ENCODE measurements around the gene FMN1.

Gene FMN1

GRCh38 chr15:33051528-33051927 lies 143.0 kb downstream of the FMN1 start:
- Histone ChIP-seq H3K23ac (ENCODE audit: low read length) (no peak overlapping the region), H2AK5ac (ENCODE audit: low read length) (no peak overlapping the region), H3K4me3 (ENCODE audit: low read depth, low read length) (no peak overlapping the region), H3K9me3 (ENCODE audit: insufficient read depth, low read depth, low read length) (peaks cover 7% of the 10 kb centered on the region), H4K91ac (ENCODE audit: low read depth, low read length) (no peak overlapping the region), H3K36me3 (ENCODE audit: control insufficient read depth in 1 of 2, insufficient read depth in 2 of 2, low read length in 2 of 2) (peaks cover 0 to 1% of the 10 kb centered on the region in 2 experiments), H3K79me2 (ENCODE audit: control insufficient read depth, insufficient read depth, low read length, poor library complexity) (no peaks in the 10 kb centered on the region), H3K18ac (ENCODE audit: low read length) (no peak overlapping the region), H3K4me1 (ENCODE audit: control insufficient read depth in 1 of 2, insufficient read depth in 2 of 2, low read length in 2 of 2) (no peaks in the 10 kb centered on the region), H3K9ac (ENCODE audit: low read length) (no peak overlapping the region), H2BK12ac (ENCODE audit: low read length) (no peak overlapping the region), H3K4me2 (ENCODE audit: low read length) (no peak overlapping the region), H4K12ac (ENCODE audit: low read depth, low read length) (no peak overlapping the region), H3K4ac (ENCODE audit: low read depth, low read length) (no peak overlapping the region), H2BK120ac (ENCODE audit: insufficient read depth, low read length, poor library complexity) (no peak overlapping the region), H3K27ac (ENCODE audit: low read depth, low read length) (no peak overlapping the region), H3K79me1 (ENCODE audit: low read length) (no peaks in the 10 kb centered on the region), H3K27me3 (ENCODE audit: insufficient read depth, low read length) (no peaks in the 10 kb centered on the region), H2BK5ac (ENCODE audit: low read depth, low read length, poor library complexity) (no peak overlapping the region), H3K14ac (ENCODE audit: low read length) (no peak overlapping the region), H4K8ac (ENCODE audit: low read depth, low read length) (no peak overlapping the region), H2AFZ (ENCODE audit: insufficient read depth, low read length, poor library complexity) (no peak overlapping the region)
- no CpG with 5 or more reads among the region's 5 CpGs for WGBS (ENCODE audit: extremely low coverage, insufficient coverage, insufficient read length)
- DNase-seq = no peak

DNA sequence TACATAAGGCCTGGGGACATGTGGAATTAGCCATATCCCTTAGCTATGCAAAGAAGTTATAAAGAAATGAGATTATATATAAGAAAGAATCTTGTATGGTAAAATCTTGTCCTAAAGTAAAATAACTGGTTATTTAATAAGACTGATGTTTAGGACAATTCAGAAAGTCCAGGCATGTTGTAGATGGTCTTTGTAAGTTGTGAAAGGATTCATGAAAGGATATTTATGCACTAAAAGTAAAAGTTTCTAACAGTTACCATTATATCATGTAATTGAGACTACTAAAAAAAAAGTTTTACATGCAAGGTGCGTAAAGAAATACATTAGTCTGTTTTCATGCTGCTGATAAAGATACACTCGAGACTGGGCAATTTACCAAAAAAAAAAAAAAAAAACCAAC lies 146.3 kb downstream of the FMN1 start:
- H3K18ac ChIP-seq (ENCODE audit: low read length) = no peak overlapping the region
- H3K4ac ChIP-seq (ENCODE audit: low read depth, low read length) = no peak overlapping the region
- no peaks in the 10 kb centered on the region for H3K79me2 ChIP-seq (ENCODE audit: control insufficient read depth, insufficient read depth, low read length, poor library complexity)
- whole genome bisulfite sequencing (ENCODE audit: extremely low coverage, insufficient coverage, insufficient read length) = no CpG with 5 or more reads among the region's 2 CpGs
- no peak overlapping the region for H2AFZ ChIP-seq (ENCODE audit: insufficient read depth, low read length, poor library complexity)
- no peaks in the 10 kb centered on the region for H3K27me3 ChIP-seq (ENCODE audit: insufficient read depth, low read length)
- no peak overlapping the region for H3K27ac ChIP-seq (ENCODE audit: low read depth, low read length)
- H4K8ac ChIP-seq (ENCODE audit: low read depth, low read length) = no peak overlapping the region
- H2BK5ac ChIP-seq (ENCODE audit: low read depth, low read length, poor library complexity) = no peak overlapping the region
- no peak overlapping the region for H2BK120ac ChIP-seq (ENCODE audit: insufficient read depth, low read length, poor library complexity)
- no peak for DNase-seq
- H3K4me1 ChIP-seq (ENCODE audit: control insufficient read depth in 1 of 2, insufficient read depth in 2 of 2, low read length in 2 of 2) = no peaks in the 10 kb centered on the region
- no peak overlapping the region for H3K23ac ChIP-seq (ENCODE audit: low read length)
- H3K9ac ChIP-seq (ENCODE audit: low read length) = no peak overlapping the region
- peaks cover 0 to 1% of the 10 kb centered on the region in 2 experiments for H3K36me3 ChIP-seq (ENCODE audit: control insufficient read depth in 1 of 2, insufficient read depth in 2 of 2, low read length in 2 of 2)
- H2BK12ac ChIP-seq (ENCODE audit: low read length) = no peak overlapping the region
- H3K4me2 ChIP-seq (ENCODE audit: low read length) = no peak overlapping the region
- no peaks in the 10 kb centered on the region for H3K79me1 ChIP-seq (ENCODE audit: low read length)
- H2AK5ac ChIP-seq (ENCODE audit: low read length) = no peak overlapping the region
- H3K4me3 ChIP-seq (ENCODE audit: low read depth, low read length) = no peak overlapping the region
- no peak overlapping the region for H3K14ac ChIP-seq (ENCODE audit: low read length)
- H4K91ac ChIP-seq (ENCODE audit: low read depth, low read length) = no peak overlapping the region
- peaks cover 22% of the 10 kb centered on the region for H3K9me3 ChIP-seq (ENCODE audit: insufficient read depth, low read depth, low read length)
- no peak overlapping the region for H4K12ac ChIP-seq (ENCODE audit: low read depth, low read length)

GRCh38 chr15:33047077-33047476 lies 147.4 kb downstream of the FMN1 start:
- Histone ChIP-seq H3K79me2 (ENCODE audit: control insufficient read depth, insufficient read depth, low read length, poor library complexity) (no peaks in the 10 kb centered on the region), H3K79me1 (ENCODE audit: low read length) (no peaks in the 10 kb centered on the region), H3K36me3 (ENCODE audit: control insufficient read depth in 1 of 2, insufficient read depth in 2 of 2, low read length in 2 of 2) (peaks cover 0 to 1% of the 10 kb centered on the region in 2 experiments), H4K91ac (ENCODE audit: low read depth, low read length) (no peak overlapping the region), H3K14ac (ENCODE audit: low read length) (no peak overlapping the region), H3K4me1 (ENCODE audit: control insufficient read depth in 1 of 2, insufficient read depth in 2 of 2, low read length in 2 of 2) (no peaks in the 10 kb centered on the region), H2BK12ac (ENCODE audit: low read length) (no peak overlapping the region), H3K9ac (ENCODE audit: low read length) (no peak overlapping the region), H3K18ac (ENCODE audit: low read length) (no peak overlapping the region), H3K9me3 (ENCODE audit: insufficient read depth, low read depth, low read length) (peaks cover 18% of the 10 kb centered on the region), H4K8ac (ENCODE audit: low read depth, low read length) (no peak overlapping the region), H3K4me3 (ENCODE audit: low read depth, low read length) (no peak overlapping the region), H2BK5ac (ENCODE audit: low read depth, low read length, poor library complexity) (no peak overlapping the region), H4K12ac (ENCODE audit: low read depth, low read length) (no peak overlapping the region), H3K4ac (ENCODE audit: low read depth, low read length) (no peak overlapping the region), H3K23ac (ENCODE audit: low read length) (no peak overlapping the region), H3K27ac (ENCODE audit: low read depth, low read length) (no peak overlapping the region), H3K27me3 (ENCODE audit: insufficient read depth, low read length) (no peaks in the 10 kb centered on the region), H2AFZ (ENCODE audit: insufficient read depth, low read length, poor library complexity) (no peak overlapping the region), H2AK5ac (ENCODE audit: low read length) (no peak overlapping the region), H2BK120ac (ENCODE audit: insufficient read depth, low read length, poor library complexity) (no peak overlapping the region), H3K4me2 (ENCODE audit: low read length) (no peak overlapping the region)
- no peak for DNase-seq
- no CpG with 5 or more reads among the region's 2 CpGs for WGBS (ENCODE audit: extremely low coverage, insufficient coverage, insufficient read length)

DNA sequence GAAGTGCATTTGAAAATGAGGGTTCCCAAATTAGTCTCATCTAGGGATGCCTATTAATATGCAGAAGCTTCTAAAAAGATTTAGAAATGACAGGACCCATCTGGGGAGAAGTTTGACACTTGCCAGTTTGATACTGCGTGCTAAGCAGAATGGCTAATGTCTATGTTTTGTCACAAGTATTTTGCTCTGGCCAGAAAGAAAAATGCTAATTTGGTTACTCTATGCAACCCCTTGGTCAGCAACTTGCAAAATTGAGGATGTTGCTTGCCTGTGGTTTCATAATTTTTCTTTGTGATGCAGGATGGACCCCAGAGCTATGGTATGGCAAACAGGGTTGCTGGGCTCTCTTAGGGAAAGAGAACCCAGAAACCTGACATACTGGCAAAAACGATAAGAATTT lies 148.2 kb downstream of the FMN1 start:
- Histone ChIP-seq H2AK5ac (ENCODE audit: low read length) (no peak overlapping the region), H3K27ac (ENCODE audit: low read depth, low read length) (no peak overlapping the region), H3K9me3 (ENCODE audit: insufficient read depth, low read depth, low read length) (peaks cover 18% of the 10 kb centered on the region), H3K4ac (ENCODE audit: low read depth, low read length) (no peak overlapping the region), H4K91ac (ENCODE audit: low read depth, low read length) (no peak overlapping the region), H2BK120ac (ENCODE audit: insufficient read depth, low read length, poor library complexity) (no peak overlapping the region), H3K27me3 (ENCODE audit: insufficient read depth, low read length) (no peaks in the 10 kb centered on the region), H2AFZ (ENCODE audit: insufficient read depth, low read length, poor library complexity) (no peak overlapping the region), H3K9ac (ENCODE audit: low read length) (no peak overlapping the region), H2BK12ac (ENCODE audit: low read length) (no peak overlapping the region), H4K12ac (ENCODE audit: low read depth, low read length) (no peak overlapping the region), H2BK5ac (ENCODE audit: low read depth, low read length, poor library complexity) (no peak overlapping the region), H3K79me2 (ENCODE audit: control insufficient read depth, insufficient read depth, low read length, poor library complexity) (no peaks in the 10 kb centered on the region), H4K8ac (ENCODE audit: low read depth, low read length) (no peak overlapping the region), H3K79me1 (ENCODE audit: low read length) (no peaks in the 10 kb centered on the region), H3K36me3 (ENCODE audit: control insufficient read depth in 1 of 2, insufficient read depth in 2 of 2, low read length in 2 of 2) (no peaks in the 10 kb centered on the region), H3K4me3 (ENCODE audit: low read depth, low read length) (no peak overlapping the region), H3K4me1 (ENCODE audit: control insufficient read depth in 1 of 2, insufficient read depth in 2 of 2, low read length in 2 of 2) (no peaks in the 10 kb centered on the region), H3K4me2 (ENCODE audit: low read length) (no peak overlapping the region), H3K18ac (ENCODE audit: low read length) (no peak overlapping the region), H3K23ac (ENCODE audit: low read length) (no peak overlapping the region), H3K14ac (ENCODE audit: low read length) (no peak overlapping the region)
- WGBS (ENCODE audit: extremely low coverage, insufficient coverage, insufficient read length) = no CpG with 5 or more reads among the region's 2 CpGs
- DNase-seq = no peak
